Body of pancreas (tissue), 4 donors: ENCODE measurements around the gene GOLGA6L10.
"Not testable (repeated sequence)": the region's sequence is repeated elsewhere in the genome, so short reads cannot be mapped to it uniquely, and the experiment has no call there.

Experiments
- POLR2A ChIP-seq, 3 donors: fragments of 450-650 bp; IDR thresholded peaks; one replicate each; pipeline ENCODE4 v1.6.1; 2016; ENCODE audit warnings: antibody characterized with exemption in 3 of 3, mild to moderate bottlenecking in 2 of 3
- TF ChIP-seq, protein P1 (sequence below), 7 experiments: fragments of 450-650 bp in 4 of 7; fragments of 200-600 bp in 3 of 7; sonication (generic) in 3 of 7; IDR thresholded peaks; one replicate each; pipeline ENCODE4 v1.5.1; 2016 to 2019; ENCODE audit warnings: antibody characterized with exemption in 7 of 7

- not testable (repeated sequence) for TF ChIP-seq POLR2A (IDR thresholded peaks at IDR 0.05)
- TF ChIP-seq, protein P1, sequence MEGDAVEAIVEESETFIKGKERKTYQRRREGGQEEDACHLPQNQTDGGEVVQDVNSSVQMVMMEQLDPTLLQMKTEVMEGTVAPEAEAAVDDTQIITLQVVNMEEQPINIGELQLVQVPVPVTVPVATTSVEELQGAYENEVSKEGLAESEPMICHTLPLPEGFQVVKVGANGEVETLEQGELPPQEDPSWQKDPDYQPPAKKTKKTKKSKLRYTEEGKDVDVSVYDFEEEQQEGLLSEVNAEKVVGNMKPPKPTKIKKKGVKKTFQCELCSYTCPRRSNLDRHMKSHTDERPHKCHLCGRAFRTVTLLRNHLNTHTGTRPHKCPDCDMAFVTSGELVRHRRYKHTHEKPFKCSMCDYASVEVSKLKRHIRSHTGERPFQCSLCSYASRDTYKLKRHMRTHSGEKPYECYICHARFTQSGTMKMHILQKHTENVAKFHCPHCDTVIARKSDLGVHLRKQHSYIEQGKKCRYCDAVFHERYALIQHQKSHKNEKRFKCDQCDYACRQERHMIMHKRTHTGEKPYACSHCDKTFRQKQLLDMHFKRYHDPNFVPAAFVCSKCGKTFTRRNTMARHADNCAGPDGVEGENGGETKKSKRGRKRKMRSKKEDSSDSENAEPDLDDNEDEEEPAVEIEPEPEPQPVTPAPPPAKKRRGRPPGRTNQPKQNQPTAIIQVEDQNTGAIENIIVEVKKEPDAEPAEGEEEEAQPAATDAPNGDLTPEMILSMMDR (IDR thresholded peaks at IDR 0.05) = not testable (repeated sequence)
Measured at GRCh38 chr15:82343851-82344250, 5.4 kb downstream of the GOLGA6L10 start.
